ENCODE data around the gene PHRF1.

The PHRF1 gene

GRCh38 chr11:660681-661444 is 84.6 kb downstream of the PHRF1 start:
- no peak for DNase-seq
